HepG2 (cell line): ENCODE measurements around the gene METTL6.

Source experiments
- ESRRA ChIP-seq: sonication (generic); formaldehyde crosslinking; IDR thresholded peaks from 2 replicates; pipeline ENCODE4 v1.5.1; 2020; ENCODE audit warnings: mild to moderate bottlenecking, low read depth, missing genetic modification reagents
- IRF2 ChIP-seq: IDR thresholded peaks from 2 replicates; pipeline ENCODE4 v1.6.1; 2018; ENCODE audit warnings: missing genetic modification reagents, missing compliant biosample characterization
- KLF13 ChIP-seq: sonication (generic); formaldehyde crosslinking; IDR thresholded peaks from 2 replicates; pipeline ENCODE4 v1.4.0; 2020; ENCODE audit warnings: mild to moderate bottlenecking, missing genetic modification reagents
- MBD4 ChIP-seq: IDR thresholded peaks from 2 replicates; pipeline ENCODE4 v1.6.1; 2012; ENCODE audit warnings: low read length, inconsistent platforms, borderline replicate concordance
- MNT ChIP-seq: fragments of 450-650 bp; IDR thresholded peaks from 2 replicates; pipeline ENCODE4 v1.6.1; 2016
- PHF5A ChIP-seq: IDR thresholded peaks from one replicate; pipeline ENCODE4 v1.6.1; 2018; ENCODE audit warnings: low read depth, missing genetic modification reagents; ENCODE audit not compliant: unreplicated experiment

DNA sequence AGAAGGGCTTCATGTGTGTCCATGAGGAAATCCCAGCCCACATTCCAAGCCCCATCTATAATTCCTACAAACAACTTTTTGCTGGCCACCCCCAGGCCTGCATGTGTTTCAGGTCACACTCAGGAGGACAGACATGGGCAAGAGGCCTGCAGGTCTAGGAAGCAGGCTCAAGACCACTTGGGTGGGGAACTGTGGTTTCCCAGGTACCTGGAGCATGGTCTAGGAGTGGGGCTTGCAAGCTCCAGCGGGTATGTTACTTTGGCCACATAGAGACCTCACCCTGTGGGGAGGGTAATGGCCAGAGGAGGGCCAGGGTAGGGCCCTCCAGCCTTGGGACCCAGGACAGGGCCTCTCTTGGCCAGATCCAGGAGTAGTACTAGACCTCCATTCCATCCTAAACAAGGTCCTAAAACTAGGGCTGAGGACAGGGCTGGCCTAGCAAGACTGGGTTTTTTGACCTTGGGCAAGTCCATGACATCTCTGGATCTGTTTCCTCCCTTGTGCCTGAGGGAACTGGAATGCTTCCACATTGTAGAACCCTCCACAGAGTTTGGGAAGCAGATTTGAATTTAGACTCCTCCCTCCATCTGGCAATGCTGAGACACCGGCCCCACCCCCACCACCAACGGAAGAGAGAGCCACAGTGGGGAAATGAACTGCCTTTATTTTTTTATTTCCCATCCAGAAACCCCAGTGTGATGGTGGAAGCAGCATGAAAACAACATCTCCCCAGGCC lies 22.3 kb upstream of the METTL6 start:
- no peak for TF ChIP-seq IRF2 (CRISPR knock-in tag)
- TF ChIP-seq MBD4 = no peak
- no peak for TF ChIP-seq ESRRA
- no peak for TF ChIP-seq MNT
- TF ChIP-seq KLF13 (CRISPR knock-in tag) = no peak
- TF ChIP-seq PHF5A (CRISPR knock-in tag) = no peak
